ENCODE data around the gene NACC1.

NACC1 gene

GRCh38 chr19:13110099-13110610 is 7.9 kb upstream of the NACC1 start:
- no peak for TF ChIP-seq CTCF (IDR thresholded peaks at IDR 0.05; ENCODE audit: control insufficient read depth, insufficient read depth, low read depth, low read length, missing control alignments)
- H3K4me3 ChIP-seq (ENCODE audit: control insufficient read depth, low read depth, low read length): no peak overlapping the region
- DNase-seq (ENCODE audit: low read depth): no peak

- H3K4me3 ChIP-seq (ENCODE audit: control insufficient read depth, low read depth, low read length): no peak overlapping the region
- DNase-seq (ENCODE audit: low read depth): no peak
- no peak for TF ChIP-seq CTCF (IDR thresholded peaks at IDR 0.05; ENCODE audit: control insufficient read depth, insufficient read depth, low read depth, low read length, missing control alignments)
Observed at GRCh38 chr19:13112555-13112954, 5.5 kb upstream of the NACC1 start.

GRCh38 chr19:13115936-13116281 is 2.2 kb upstream of the NACC1 start:
- peak overlapping the region; percentile 72 for H3K4me3 ChIP-seq (ENCODE audit: control insufficient read depth, low read depth, low read length)
- TF ChIP-seq CTCF (IDR thresholded peaks at IDR 0.05; ENCODE audit: control insufficient read depth, insufficient read depth, low read depth, low read length, missing control alignments): no peak
- DNase-seq (ENCODE audit: low read depth): no peak

- H3K4me3 ChIP-seq (ENCODE audit: control insufficient read depth, low read depth, low read length): peak within 1 kb of the TSS; percentile 72
- no peak for TF ChIP-seq CTCF (IDR thresholded peaks at IDR 0.05; ENCODE audit: control insufficient read depth, insufficient read depth, low read depth, low read length, missing control alignments)
- peak; percentile 50 for DNase-seq (ENCODE audit: low read depth)
Observed at GRCh38 chr19:13116282-13117175, 1.5 kb upstream of the NACC1 start, which contains the start of gene TRMT1. Gene TRMT1, minus strand, starts transcription at chr19:13116740. Its CDS starts 341 bp downstream, at chr19:13116399.

GRCh38 chr19:13117176-13117771 is 790 bp upstream of the NACC1 start:
- no peak for DNase-seq (ENCODE audit: low read depth)
- no peak for TF ChIP-seq CTCF (IDR thresholded peaks at IDR 0.05; ENCODE audit: control insufficient read depth, insufficient read depth, low read depth, low read length, missing control alignments)
- peak overlapping the region; percentile 72 for H3K4me3 ChIP-seq (ENCODE audit: control insufficient read depth, low read depth, low read length)

GRCh38 chr19:13118424-13119193 is 545 bp downstream of the NACC1 start:
- DNase-seq (ENCODE audit: low read depth): no peak
- no peak for TF ChIP-seq CTCF (IDR thresholded peaks at IDR 0.05; ENCODE audit: control insufficient read depth, insufficient read depth, low read depth, low read length, missing control alignments)
- H3K4me3 ChIP-seq (ENCODE audit: control insufficient read depth, low read depth, low read length): peak overlapping the region; percentile 95
